Fibroblast of pulmonary artery (primary cell): Measurements from ENCODE around the gene FHOD3.

ENCODE experiments used
- DNase-seq: peaks from one replicate; pipeline ENCODE4 v3.0.0-alpha.2; 2010; ENCODE audit warnings: low read depth
- H3K4me3 ChIP-seq: replicated peaks from 2 replicates; pipeline ENCODE4 v1.5.1; 2011; ENCODE audit warnings: low read depth, mild to moderate bottlenecking, control low read depth, low read length, moderate library complexity
- TF ChIP-seq, protein P1 (sequence below): IDR thresholded peaks from 2 replicates; pipeline ENCODE4 v1.5.1; 2011; ENCODE audit warnings: mild to moderate bottlenecking, control low read depth, low read length, inconsistent platforms; ENCODE audit errors: missing control alignments

FHOD3 gene

DNA sequence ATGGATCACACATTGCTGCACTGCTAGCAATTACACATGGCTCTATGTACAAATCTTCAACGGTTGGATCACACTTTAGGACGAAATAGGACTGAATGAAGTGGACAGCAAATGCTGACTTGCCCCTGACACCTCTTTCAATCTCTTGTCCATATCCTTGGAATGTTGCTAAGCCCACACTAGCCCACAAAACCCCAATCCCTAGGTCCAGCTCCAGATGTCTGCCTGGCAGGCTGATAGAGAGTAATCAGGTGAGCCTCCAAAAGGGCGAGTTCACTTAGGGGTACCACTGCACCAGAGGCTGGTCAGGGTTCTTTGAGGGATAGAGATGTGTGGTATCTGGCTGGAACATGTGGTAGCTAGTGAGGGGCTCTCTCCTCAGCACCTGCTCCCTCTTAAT lies 18.5 kb upstream of the FHOD3 start:
- TF ChIP-seq, protein P1, sequence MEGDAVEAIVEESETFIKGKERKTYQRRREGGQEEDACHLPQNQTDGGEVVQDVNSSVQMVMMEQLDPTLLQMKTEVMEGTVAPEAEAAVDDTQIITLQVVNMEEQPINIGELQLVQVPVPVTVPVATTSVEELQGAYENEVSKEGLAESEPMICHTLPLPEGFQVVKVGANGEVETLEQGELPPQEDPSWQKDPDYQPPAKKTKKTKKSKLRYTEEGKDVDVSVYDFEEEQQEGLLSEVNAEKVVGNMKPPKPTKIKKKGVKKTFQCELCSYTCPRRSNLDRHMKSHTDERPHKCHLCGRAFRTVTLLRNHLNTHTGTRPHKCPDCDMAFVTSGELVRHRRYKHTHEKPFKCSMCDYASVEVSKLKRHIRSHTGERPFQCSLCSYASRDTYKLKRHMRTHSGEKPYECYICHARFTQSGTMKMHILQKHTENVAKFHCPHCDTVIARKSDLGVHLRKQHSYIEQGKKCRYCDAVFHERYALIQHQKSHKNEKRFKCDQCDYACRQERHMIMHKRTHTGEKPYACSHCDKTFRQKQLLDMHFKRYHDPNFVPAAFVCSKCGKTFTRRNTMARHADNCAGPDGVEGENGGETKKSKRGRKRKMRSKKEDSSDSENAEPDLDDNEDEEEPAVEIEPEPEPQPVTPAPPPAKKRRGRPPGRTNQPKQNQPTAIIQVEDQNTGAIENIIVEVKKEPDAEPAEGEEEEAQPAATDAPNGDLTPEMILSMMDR, result no peak
- no peak for DNase-seq
- H3K4me3 ChIP-seq, result no peak overlapping the region

DNA sequence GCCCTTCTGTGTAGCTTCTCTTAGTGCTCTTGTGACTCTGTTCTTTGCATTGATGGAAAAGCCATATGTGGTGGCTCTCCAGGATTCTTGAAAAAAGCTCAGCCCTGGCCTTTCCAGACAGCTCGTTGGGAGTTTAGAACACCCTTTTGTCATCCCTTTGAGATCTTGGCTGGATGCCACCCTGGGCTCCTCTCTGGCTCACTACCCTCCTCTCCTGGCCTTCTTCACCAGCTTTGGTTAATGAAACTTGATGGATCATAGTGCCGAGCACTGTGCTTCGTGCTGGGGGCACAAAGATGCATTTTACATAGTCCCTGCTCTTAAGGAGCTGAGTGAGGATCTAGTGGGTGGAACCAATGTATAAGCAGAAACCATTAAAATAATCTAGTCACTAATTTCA lies 15.6 kb upstream of the FHOD3 start:
- TF ChIP-seq, protein P1, result no peak
- H3K4me3 ChIP-seq, result no peak overlapping the region
- DNase-seq, result no peak

DNA sequence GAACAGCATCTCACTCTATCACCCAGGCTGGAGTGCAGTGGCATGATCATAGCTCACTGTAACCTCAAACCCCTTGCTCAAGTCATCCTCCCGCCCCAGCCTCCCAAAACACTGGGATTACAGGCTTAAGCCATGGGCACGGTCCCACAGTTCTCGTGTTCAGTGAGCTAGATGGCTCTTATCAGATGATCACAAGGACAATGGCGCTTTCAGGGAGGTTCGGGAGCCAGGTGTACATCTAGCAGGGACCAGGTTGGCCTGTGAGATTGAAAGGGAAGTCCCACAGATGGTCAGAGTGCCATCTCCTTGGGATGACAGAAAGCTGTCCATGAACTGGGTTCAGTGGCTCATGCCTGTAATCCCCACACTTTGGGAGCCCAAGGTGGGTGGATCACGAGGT lies 14.1 kb upstream of the FHOD3 start:
- no peak for DNase-seq
- TF ChIP-seq, protein P1, result no peak
- no peak overlapping the region for H3K4me3 ChIP-seq

DNA sequence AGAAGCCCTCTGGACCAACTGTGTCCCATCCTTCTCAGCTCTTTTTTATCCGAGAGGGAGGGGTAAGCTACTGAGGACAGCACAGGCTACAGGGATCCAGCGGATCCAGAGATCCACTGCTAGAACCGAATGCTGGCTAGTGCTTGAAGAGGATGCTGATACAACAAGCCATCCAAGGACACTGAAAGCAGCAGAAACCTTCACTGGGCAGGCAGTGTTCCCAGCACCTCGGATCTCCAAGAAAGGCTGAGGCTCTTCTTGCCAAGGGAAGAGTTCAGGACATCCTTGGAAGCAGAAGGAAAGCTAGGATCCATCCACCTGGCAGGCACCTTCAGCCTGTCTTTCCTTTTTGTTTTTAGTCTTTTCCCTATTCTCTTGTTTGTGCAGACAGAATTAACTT lies 13.2 kb upstream of the FHOD3 start:
- H3K4me3 ChIP-seq, result no peak overlapping the region
- no peak for DNase-seq
- TF ChIP-seq, protein P1, result no peak

DNA sequence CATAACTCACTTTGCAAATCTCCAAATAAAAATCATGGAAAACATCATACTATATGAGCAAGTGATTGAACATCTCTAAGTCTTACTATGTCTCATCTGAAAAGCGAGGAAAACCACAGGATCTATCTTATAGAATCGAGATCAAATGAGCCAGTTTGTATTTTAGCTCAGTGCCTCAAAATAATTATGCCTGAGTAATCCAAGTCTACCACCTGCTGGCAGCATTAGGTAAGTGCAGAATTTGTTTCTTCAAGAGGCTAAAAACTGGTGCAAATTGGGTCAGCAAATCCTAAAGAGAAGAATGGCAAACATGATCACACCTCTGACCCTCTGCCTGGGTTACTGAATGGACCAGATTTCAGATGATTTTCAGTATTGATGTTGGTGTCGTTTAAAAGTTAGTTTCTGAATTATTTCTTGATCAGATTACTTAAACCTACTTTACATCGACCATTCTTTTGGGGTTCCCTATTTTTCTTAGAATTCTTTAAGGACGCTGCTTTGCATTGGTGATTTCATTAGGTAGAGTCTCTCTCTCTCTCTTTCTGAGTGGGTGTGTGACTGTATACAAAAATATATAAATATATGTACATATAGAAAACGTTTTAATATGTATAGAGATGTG lies 12.7 kb upstream of the FHOD3 start:
- TF ChIP-seq, protein P1, result peak; percentile 88
- DNase-seq, result peak; percentile 86
- H3K4me3 ChIP-seq, result no peak overlapping the region

DNA sequence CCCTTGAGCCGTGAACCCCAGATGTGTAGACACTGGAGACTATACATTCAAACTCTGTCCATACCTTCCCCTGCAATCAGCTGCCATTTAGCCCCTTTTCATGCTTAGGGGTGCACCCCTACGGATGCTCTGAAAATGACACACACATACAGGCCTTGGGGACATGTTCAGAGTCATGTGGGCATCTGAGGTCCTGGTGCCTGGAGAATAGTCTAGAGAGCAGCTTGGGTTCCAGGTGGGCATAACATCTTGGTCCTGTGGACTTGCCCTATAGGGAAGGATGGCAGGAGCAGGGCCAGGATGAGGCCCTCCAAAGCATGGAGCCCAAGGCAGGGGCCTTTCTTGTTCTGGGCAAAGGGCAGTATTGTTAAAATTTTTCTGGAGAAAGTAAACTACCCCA lies 9.9 kb upstream of the FHOD3 start:
- TF ChIP-seq, protein P1, result no peak
- DNase-seq, result no peak
- H3K4me3 ChIP-seq, result no peak overlapping the region

DNA sequence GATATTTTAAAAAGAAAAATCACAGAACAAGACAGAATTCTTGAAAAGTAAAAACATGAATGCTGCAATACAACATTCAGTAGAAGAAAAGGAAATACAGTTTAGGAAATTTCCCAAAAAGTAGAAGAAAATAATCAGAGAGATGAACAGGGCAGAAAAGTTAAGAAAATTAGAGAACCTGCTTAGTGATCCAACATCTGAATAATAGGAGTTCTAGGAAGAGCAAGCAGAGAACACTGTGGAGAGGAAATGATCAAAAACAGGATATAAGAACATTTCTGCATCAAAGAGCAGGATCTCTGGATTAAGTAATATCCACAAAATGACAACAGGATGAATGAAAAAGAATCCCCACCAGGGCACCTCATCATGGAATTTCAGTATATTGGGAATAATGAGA lies 8.8 kb upstream of the FHOD3 start:
- no peak for DNase-seq
- TF ChIP-seq, protein P1, result no peak
- H3K4me3 ChIP-seq, result no peak overlapping the region
